HL-60/S4 treated with phorbol 12-myristate 13-acetate at 8.2 ng/mL for 4 days and 3 days (cell line): ENCODE measurements around the gene NRARP.

Experiments used
- in situ Hi-C: fragments of 300-500 bp; cut with MboI; formaldehyde crosslinking; loops from 2 replicates; pipeline ENCODE4 v1.15.0; 2022; ENCODE audit warnings: low sequenced_read_pairs

NRARP gene

GRCh38 chr9:137323531-137324331 is 21.7 kb upstream of the NRARP start:
- in situ Hi-C loops = no loop called here

- in situ Hi-C loops = no loop called here
Observed at GRCh38 chr9:137321726-137322361, 19.8 kb upstream of the NRARP start.

GRCh38 chr9:137320555-137321384 is 18.7 kb upstream of the NRARP start:
- in situ Hi-C loops = no loop called here

GRCh38 chr9:137319739-137320551 is 17.9 kb upstream of the NRARP start:
- in situ Hi-C loops = no loop called here

GRCh38 chr9:137319011-137319738 is 17.1 kb upstream of the NRARP start:
- in situ Hi-C loops = no loop called here

GRCh38 chr9:137318602-137319001 is 16.5 kb upstream of the NRARP start:
- in situ Hi-C loops = no loop called here

GRCh38 chr9:137317718-137318511 is 15.8 kb upstream of the NRARP start:
- in situ Hi-C loops = no loop called here

GRCh38 chr9:137317021-137317717 is 15.1 kb upstream of the NRARP start:
- in situ Hi-C loops = no loop called here

- in situ Hi-C loops = no loop called here
Observed at GRCh38 chr9:137316012-137316981, 14.2 kb upstream of the NRARP start.

GRCh38 chr9:137315581-137316011 is 13.5 kb upstream of the NRARP start:
- in situ Hi-C loops = no loop called here

- in situ Hi-C loops = no loop called here
Observed at GRCh38 chr9:137314561-137315560, 12.8 kb upstream of the NRARP start.

- in situ Hi-C loops = no loop called here
Observed at GRCh38 chr9:137313956-137314560, 12.0 kb upstream of the NRARP start.

GRCh38 chr9:137313326-137313936 is 11.4 kb upstream of the NRARP start:
- in situ Hi-C loops = no loop called here

- in situ Hi-C loops = no loop called here
Observed at GRCh38 chr9:137312852-137313325, 10.8 kb upstream of the NRARP start.
